Measurements from ENCODE around the gene CCNDBP1.

DNA sequence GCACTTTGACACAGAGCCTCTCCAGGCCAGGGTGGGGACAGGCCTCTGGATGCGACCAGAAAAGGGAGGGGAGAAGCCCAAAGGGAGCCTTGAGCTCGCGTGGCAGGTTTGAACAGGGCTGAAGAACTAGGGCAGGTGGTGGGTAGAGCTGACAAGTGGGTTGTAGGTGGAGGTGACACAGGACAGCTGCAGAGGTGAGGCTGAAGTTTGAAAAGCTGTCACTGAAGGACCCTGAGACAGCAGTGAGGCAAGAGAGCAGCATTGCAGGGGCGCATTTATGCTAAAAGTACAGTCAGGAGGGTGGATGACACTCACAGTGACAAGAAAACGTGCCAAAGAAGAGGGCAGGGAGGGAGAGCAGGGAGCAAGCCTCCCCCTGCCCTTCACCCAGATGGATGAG lies 57.4 kb downstream of the CCNDBP1 start:
- TF ChIP-seq, protein P1, sequence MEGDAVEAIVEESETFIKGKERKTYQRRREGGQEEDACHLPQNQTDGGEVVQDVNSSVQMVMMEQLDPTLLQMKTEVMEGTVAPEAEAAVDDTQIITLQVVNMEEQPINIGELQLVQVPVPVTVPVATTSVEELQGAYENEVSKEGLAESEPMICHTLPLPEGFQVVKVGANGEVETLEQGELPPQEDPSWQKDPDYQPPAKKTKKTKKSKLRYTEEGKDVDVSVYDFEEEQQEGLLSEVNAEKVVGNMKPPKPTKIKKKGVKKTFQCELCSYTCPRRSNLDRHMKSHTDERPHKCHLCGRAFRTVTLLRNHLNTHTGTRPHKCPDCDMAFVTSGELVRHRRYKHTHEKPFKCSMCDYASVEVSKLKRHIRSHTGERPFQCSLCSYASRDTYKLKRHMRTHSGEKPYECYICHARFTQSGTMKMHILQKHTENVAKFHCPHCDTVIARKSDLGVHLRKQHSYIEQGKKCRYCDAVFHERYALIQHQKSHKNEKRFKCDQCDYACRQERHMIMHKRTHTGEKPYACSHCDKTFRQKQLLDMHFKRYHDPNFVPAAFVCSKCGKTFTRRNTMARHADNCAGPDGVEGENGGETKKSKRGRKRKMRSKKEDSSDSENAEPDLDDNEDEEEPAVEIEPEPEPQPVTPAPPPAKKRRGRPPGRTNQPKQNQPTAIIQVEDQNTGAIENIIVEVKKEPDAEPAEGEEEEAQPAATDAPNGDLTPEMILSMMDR (conservative IDR thresholded peaks at IDR 0.05; ENCODE audit: low read depth in 2 of 2): no peak
- no peak for TF ChIP-seq POLR2AphosphoS5 (IDR thresholded peaks at IDR 0.05; ENCODE audit: low read depth)
- TF ChIP-seq EZH2phosphoT487 (IDR thresholded peaks at IDR 0.05; ENCODE audit: unreplicated experiment): no peak
- TF ChIP-seq EZH2 (IDR thresholded peaks at IDR 0.05; ENCODE audit: low read depth, unreplicated experiment): no peak
- TF ChIP-seq ZNF114 (CRISPR knock-in tag; IDR thresholded peaks at IDR 0.05): no peak
